GM18526 (cell line): Measurements from ENCODE around the gene IER5L.

Source experiments
- POLR2A ChIP-seq: IDR thresholded peaks from 3 replicates; pipeline ENCODE4 v1.6.1; 2011; ENCODE audit not compliant: insufficient read length; ENCODE audit errors: extremely low read depth

The IER5L gene

GRCh38 chr9:129139233-129139992, 38.6 kb downstream of the IER5L start:
- no peak for TF ChIP-seq POLR2A

GRCh38 chr9:129138476-129139232, 39.4 kb downstream of the IER5L start:
- no peak for TF ChIP-seq POLR2A

- TF ChIP-seq POLR2A = no peak
Observed at GRCh38 chr9:129138144-129138462, 40.0 kb downstream of the IER5L start.

- TF ChIP-seq POLR2A = no peak
Observed at GRCh38 chr9:129137292-129138143, 40.5 kb downstream of the IER5L start.

- no peak for TF ChIP-seq POLR2A
Observed at GRCh38 chr9:129136446-129137035, 41.5 kb downstream of the IER5L start.

GRCh38 chr9:129135476-129135875, 42.6 kb downstream of the IER5L start:
- TF ChIP-seq POLR2A = no peak

GRCh38 chr9:129133082-129133481, 45.0 kb downstream of the IER5L start:
- TF ChIP-seq POLR2A = no peak

- no peak for TF ChIP-seq POLR2A
Observed at GRCh38 chr9:129131300-129132145, 46.5 kb downstream of the IER5L start.

- no peak for TF ChIP-seq POLR2A
Observed at GRCh38 chr9:129130791-129131190, 47.3 kb downstream of the IER5L start.

- no peak for TF ChIP-seq POLR2A
Observed at GRCh38 chr9:129128689-129129088, 49.4 kb downstream of the IER5L start.

GRCh38 chr9:129126749-129127618, 51.1 kb downstream of the IER5L start:
- TF ChIP-seq POLR2A = no peak
